Sciatic nerve (tissue), 2 donors: ENCODE data around the gene RAB10. TPM values are rescaled to one million over a fixed set of nuclear protein-coding genes. Genes with fewer than 3 reads are reported as not detected.

Experiments used
- ATAC-seq: fragments of 200-7000 bp; cut with Tn5 transposase; one replicate; pipeline ENCODE4 v1.9.1; 2020; ENCODE audit warnings: mild to moderate bottlenecking, moderate library complexity
- DNase-seq: peaks from one replicate; pipeline ENCODE4 v3.0.0-alpha.2; 2020; ENCODE audit warnings: low spot score
- intact Hi-C: fragments of 100-400 bp; cut with DNase I; formaldehyde crosslinking; loops from one replicate; pipeline ENCODE4 v1.14.2; 2022
- total RNA-seq: library from RNA; stranded (reverse); fragmentation: NEBNext Ultra II Directional; extraction: Animal tissue kit (Norgen Biotek cat#: 25700); gene quantifications from one replicate; pipeline ENCODE4 v1.2.1, GENCODE V29; 2021
- donor health status: DM: no; HTN: no; CAD: no.
- donor health status: DM: no; HTN: no; CAD: no.

Gene RAB10
- total RNA-seq, 1 donor from 2014 or later: 104 TPM

DNA sequence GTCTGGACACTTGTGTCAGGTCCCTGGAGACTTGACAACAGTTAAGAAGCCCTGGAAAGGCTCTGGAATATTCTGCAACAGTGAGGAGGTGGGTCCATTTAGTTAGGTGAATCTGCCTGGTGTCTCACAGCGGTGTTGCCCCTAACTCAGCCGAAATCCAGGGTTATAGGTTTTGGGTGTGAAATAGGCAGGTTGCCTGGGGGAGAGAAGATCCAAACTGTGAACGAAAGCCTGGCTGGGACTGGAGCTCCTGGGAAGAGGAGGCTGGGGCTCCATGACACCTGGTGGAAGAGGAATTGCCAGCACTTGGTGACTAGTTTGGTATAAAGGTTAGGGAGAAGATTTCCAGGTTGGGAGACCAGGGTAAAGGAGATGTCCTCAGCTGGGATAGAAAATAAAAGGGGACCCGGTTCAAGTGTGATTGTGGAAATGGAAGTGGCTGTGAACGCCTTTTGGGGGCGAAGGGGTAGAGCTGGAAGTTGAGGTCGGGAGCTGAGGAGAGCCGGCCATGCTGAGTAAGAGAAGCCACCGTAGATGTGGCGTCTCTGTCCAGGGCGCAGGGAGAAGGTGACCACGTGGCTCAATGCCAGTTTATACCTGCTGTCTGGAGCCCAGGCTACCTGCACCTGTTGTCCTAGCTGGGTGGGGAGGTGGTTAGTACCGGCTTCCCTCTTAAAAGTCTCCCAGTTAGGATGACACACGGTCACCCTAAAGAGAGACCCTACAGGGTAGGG is 136.0 kb downstream of the RAB10 start:
- DNase-seq: peak; percentile 47
- intact Hi-C loops: no loop called here
- ATAC-seq: no peak

DNA sequence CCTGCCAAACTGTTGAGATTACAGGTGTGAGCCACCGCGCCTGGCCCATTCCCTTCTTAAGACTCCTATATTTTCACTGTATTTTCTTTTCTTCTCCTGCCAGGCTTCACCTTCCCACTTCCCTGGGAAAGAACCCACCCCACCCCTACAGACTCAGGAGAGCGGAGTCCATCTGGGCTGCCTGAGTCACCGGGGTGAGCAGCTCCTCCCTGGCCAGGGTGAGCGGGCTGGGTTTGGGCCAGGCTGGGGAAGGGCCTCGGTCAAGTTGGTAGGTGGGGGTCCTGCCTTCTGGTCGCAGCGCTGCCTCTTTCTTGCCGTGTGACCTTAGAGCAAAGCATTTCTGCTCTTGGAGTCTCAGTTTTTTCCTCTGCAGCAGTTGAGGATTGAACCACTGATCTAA is 136.9 kb downstream of the RAB10 start:
- no peak for ATAC-seq
- intact Hi-C loops: no loop called here
- DNase-seq: peak; percentile 48

DNA sequence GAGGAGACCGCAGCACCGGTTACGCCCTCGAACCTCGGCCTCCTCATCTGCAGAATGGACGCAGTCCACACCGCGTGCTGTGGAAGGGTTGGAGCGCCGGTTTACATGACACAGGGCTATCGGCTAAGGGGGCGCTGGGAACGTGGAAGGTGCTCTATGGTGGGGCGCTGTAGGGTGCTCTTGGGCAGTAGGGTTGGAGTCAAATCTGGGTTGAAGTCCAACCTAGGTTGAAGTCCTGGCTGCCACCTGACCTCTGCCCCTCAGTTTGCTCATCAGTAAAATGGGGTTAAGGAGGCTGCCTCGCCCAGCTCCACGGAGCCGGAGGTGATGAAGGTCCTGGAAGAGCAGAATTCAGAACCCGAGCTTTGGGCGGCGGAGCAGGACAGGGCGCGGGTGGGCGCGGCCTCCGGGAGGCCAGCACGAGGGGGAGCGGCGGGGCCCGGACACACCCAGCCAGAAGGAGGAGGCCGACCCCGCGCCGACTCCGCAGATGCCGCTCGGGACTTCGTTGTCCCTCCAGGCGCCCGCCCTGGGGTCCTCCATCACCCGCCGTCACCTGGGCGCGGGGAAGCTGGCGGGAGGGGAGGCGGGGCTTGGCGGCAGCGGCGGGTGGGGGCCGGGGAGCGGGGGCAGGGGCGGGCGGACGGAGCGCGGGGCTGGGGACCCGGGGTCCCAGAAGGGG is 138.4 kb downstream of the RAB10 start:
- ATAC-seq (no peak), DNase-seq (peak; percentile 52)
- intact Hi-C loops: no loop called here

DNA sequence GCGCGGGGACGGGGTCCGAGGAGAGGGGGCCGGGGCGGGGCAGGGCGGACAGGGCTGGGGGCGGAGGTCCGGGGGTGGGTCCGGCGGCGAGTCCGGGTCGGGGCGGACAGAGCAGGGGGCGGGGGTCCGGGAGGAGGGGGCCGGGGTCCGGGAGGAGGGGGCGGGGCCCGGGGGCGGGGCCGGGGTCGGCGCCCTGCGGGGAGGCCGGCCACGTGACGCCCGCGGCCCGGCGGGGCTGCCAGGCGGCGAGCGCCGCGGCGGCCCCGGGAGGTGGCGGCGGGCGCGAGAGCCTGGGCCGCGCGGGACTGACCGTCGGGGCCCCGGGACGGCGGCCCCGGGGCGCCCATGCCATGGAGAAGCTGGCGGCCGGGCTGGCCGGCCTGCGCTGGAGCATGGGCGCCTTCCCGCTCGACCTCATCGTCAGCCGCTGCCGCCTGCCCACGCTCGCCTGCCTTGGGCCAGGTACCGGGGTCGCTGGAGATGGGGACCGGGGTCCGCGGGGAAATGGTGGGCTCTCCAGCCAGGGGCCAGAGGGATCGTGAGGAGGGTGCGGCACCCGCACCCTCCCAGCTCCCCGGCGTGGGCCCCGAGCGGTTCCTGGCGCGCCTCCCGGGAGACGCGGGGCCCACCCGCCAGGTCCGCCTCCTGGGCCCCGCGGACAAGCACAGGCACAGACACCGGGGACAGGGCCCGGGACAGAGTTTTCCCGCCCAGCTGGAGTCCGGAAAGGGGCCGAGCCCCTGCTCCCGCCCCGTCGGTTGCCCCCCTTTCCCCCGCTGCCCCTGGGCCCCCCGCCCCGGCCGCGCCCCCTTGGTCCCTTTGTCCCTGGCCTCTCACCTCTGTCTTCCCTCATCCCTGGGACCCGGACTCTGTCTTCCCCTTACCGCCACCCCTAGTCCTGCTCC is 139.2 kb downstream of the RAB10 start, which contains the start of gene GAREM2:
GAREM2 (plus strand) TSS at position 218 of the 905 bp plus-strand sequence; CDS start at position 351, 133 bp downstream.
- DNase-seq (peak; percentile 47), ATAC-seq (no peak)
- intact Hi-C loops: no loop called here

DNA sequence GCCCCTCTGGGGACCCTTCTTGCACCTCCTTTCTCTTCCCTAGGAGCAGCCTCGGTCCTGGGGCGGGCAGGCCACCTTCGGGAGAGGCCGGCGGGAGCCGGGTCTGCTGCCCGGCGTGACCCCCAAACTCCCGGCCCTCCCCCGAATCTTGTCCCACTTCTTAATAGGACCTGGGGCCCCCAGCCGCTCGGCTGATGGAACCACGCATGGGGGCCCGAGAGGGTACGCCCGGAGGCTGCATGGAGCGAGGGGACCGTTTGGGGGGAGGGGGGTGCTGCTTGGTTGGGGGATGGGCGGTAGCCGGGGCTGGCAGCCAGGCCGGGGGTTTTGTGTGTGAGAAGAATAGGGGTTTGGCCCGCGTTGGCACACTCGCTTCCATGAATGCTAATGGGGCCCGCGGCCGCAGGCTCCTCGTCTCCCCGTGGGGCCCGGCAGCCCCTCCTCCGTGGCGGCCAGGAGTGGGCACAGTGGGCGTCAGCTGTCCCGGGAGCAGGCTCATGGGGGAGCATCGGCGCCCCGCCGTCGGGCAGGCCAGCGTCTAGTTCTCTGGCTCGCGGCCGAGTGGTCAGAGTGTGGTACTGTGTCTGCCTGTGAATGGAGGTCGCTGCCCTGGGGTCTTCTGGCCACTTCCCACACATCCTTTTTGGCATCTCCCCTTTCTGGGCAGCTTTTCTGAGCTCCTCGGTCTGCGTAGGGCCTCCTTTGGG is 140.0 kb downstream of the RAB10 start:
- ATAC-seq: no peak
- peak; percentile 50 for DNase-seq
- intact Hi-C loops: no loop called here

DNA sequence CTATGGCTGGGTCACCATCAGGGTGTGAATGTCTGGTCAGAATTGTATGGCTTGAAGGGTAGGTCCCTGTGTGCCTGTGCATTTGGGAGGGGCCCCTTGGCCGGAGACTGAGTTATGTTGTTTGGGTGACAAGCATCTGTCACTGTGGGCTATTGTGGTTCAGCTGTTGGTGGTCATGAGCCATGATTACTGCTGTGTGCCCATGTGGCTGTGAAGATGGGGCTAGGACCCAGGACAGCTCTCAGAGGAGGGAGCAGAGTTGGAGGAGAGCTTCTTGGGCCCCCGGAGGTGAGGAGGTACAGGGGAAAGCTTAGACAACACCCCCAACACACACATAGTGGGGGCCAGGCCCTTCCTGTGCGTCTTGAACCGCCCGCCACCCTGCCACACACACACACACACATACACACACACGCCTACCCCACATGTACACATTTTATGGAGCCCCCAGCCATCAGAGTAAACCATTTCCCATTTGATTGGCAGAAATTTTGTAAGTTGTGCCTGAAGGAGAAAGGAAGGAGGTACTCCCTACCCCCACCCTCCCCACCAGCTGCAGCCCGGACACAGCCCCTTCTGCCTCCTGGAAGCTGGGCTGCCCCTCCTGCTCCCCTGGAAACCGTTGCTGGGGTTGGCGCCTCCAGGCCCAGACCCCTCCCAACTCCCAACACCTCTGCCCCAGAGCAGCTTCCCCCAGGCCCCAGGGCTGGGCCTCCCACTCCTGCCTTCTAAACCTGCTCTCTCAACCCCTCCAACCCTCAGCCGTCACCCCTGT is 141.0 kb downstream of the RAB10 start:
- intact Hi-C loops: no loop called here
- ATAC-seq: no peak
- peak; percentile 49 for DNase-seq

DNA sequence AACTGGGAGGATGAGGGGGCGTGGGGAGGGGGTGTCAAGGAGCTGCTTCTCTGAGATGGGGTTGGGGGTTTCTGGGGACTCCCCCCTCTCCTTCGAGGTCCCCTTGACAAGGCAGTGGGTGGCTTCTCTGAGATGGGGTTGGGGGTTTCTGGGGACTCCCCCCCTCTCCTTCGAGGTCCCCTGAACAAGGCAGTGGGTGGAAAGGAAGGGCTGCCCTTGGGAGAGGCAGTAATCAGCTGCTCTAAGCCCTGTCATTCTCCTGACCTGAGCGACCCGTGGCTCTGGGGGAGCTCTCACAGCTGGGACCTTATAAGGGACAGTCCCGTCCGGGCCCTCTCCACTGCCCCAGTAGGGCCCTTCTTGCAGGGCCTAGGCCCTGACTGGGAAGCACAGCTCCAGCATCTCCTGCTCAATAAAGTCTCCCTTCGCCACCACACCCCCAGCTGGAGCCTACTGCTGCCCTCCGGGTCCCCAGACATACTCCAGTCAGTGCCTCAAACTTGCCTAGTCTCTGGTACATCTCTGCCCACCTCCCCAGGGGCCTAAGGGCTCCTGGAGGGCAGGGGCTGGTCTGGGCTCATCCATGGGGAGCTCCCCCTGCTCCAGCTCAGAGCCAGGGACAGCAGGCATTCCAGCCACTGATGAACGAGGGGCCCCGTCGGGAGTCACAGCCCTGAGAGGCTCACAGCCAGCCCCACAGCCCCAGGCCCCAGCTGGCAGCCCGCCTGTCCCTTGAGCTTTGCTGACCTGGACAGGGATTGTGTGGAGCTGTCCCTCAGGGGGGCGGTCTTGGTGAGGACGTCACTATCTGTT is 141.8 kb downstream of the RAB10 start:
- intact Hi-C loops: no loop called here
- no peak for ATAC-seq
- peak; percentile 39 for DNase-seq

DNA sequence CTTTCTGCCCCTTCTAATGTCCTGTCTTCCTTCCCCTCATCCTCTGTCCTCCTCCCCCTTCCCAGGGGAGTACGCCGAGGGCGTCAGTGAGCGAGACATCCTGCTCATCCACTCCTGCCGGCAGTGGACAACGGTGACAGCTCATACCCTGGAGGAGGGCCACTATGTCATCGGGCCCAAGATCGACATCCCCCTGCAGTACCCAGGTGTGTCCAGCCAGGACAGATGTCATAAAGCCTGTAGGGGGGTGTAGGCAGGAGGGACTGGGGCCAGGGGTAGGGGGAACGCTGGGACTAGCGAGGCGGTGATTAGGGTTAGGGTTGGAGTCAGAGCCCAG is 142.4 kb downstream of the RAB10 start:
- no peak for ATAC-seq
- intact Hi-C loops: no loop called here

DNA sequence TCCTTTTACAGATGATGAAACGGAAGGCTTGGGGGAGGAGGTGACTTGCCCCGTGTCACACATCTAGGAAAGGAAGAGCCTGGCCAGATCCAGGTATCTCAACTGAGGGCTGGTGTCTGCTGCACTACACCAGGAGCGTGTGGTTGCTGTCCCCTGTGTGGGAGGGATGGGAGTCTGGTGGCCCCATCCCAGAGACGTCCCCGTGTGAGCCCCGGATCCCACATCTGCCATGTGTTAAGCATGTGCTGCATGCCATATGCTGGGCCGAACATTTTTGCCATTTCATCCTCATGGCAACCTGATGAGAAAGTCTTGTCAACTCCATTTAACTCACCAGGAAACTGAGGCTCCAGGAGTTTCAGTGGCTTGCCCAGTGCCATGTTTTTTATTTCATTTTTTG is 143.2 kb downstream of the RAB10 start:
- DNase-seq: no peak

More for the DNA sequence above, 142.4 kb downstream of the RAB10 start:
- no peak for DNase-seq

DNA sequence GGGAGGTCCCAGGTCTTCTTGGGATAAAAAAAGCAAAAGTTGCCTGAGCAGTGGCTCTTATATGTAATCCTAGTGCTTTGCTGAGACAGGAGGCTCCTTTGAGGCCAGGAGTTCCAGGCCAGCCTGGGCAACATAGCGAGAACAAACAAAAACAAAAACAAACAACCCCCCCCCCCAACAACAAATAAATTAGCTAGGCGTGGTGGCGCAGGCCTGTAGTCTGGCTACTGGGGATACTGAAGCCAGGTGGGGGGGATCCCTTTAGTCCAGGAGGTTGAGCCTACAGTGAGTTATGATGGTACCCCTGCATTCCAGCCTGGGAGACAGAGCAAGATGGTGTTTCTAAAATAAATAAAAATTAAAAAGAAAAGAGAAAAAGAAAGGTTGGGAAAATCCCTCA is 144.4 kb downstream of the RAB10 start:
- ATAC-seq: no peak
- DNase-seq: no peak
- intact Hi-C loops: no loop called here

More for the DNA sequence above, 143.2 kb downstream of the RAB10 start:
- intact Hi-C loops: no loop called here
- no peak for ATAC-seq

DNA sequence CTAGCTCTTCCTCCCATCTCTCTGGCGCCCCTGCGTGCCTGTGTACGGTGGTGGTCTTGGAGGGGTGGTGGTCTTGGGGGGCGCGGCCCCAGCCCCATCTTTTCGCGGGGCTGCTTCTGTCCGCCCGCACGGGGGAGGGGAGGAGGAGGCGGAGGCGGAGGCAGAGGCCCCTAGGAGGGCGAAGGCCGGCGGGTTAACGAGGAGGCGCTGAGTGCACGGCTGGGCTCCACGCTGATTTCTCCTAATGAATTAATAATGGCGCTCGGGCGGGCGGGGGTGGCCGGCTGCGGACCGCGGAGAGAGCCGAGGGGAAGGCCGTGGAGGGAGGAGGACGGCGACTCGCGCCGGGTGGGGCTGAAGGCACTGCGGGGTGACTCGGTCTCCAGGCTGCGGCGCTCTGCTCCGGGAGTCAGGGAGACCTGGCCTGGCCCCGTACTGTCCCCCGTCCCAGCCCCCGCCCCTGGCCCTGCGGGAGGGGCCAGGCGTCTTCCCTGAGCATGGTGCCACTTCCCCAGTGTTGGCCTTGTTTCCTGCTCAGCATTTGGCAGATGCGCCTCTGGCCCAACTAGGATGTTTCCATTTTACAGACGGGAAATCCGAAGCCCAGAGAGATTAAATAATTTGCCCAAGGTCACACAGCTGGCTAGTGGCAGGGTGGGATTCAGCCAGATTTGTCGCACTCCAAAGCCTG is 145.0 kb downstream of the RAB10 start:
- peak; percentile 58 for ATAC-seq
- intact Hi-C loops: no loop called here
- no peak for DNase-seq

DNA sequence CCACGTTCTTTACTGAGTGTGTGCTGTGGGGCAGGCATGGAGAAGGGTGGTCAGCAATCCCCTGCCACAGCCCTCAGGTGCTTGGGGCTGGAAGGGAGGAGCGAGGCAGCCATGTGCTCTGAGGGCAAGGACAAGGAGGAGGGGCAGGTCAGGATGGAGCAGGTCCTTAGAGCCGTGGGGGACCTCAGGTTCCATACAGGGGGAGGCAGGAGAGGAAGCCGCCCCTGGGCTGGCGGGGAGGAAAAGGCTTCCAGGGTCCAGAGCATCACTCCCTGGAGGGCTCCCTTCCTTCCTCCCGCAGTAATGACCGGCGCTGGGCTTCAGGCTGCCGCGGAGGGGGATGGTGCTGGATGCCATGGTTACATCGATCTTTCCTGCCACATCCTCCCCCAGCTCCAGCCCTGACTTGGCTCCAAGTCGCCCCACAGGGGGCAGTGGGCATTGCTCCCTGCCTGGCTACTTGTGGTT is 145.6 kb downstream of the RAB10 start:
- ATAC-seq (no peak), DNase-seq (no peak)
- intact Hi-C loops: no loop called here

DNA sequence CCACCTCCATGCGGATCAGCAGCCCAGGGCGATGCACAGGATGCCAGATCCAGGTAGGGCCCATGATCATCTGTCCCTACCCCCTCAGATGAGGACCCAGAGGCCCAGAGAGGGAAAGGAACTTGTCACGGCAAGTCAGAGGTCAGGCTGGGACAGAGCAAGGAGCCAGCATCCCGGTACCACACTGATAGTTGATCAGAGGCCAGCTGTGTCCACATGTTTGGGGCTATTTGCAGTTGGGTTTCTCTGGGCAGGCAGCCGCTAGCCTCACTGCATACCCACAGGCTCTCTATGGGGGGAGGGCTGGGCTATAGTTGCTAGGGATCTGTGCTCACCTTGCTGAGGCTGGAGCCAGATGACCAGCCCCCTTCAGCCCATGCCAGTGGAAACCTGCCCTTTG is 148.6 kb downstream of the RAB10 start:
- DNase-seq: no peak
- intact Hi-C loops: no loop called here
- no peak for ATAC-seq

DNA sequence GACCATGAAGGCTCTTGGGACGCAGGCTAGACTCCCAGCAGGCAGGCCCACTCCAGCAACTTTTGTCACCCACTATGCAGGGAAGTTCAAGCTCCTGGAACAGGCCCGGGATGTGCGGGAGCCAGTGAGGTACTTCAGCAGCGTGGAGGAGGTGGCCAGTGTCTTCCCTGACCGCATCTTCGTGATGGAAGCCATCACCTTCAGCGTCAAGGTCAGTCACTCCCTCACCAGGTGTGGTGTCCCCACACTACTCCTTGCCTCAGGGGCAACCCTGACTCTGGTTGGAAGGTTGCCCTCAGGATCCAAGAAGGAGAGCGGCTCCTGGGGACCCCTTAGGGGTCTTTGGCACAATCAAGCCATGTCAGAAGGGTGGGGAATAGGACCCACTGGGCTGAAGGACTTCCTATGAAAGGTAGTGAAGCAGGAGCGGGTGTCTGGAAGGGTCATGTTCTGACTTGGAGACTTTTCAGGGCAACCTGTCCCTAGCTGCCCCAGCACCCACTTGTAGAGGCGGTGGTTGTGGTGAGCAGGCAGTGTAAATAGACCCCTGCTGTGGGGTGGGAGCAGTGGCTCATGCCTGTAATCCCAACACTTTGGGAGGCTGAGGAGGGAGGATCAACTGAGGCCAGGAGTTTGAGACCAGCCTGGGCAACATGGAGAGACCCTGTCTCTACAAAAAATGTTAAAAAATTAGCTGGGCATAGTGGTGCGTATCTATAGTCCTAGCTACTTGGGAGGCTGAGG is 149.2 kb downstream of the RAB10 start:
- ATAC-seq: no peak
- DNase-seq: no peak
- intact Hi-C loops: no loop called here

DNA sequence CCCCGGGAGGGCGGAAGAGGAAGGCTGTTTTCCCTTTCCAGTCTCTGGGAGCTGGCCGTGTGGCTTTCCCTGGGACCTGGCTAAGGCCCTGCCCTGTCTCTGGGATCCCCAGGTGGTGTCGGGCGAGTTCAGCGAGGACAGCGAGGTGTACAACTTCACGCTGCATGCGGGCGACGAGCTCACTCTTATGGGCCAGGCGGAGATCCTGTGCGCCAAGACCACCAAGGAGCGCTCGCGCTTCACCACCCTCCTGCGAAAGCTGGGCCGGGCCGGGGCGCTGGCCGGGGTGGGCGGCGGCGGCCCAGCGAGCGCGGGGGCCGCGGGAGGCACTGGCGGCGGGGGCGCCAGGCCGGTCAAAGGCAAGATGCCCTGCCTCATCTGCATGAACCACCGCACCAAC is 150.2 kb downstream of the RAB10 start:
- no peak for DNase-seq
- intact Hi-C loops: no loop called here
- ATAC-seq: no peak

DNA sequence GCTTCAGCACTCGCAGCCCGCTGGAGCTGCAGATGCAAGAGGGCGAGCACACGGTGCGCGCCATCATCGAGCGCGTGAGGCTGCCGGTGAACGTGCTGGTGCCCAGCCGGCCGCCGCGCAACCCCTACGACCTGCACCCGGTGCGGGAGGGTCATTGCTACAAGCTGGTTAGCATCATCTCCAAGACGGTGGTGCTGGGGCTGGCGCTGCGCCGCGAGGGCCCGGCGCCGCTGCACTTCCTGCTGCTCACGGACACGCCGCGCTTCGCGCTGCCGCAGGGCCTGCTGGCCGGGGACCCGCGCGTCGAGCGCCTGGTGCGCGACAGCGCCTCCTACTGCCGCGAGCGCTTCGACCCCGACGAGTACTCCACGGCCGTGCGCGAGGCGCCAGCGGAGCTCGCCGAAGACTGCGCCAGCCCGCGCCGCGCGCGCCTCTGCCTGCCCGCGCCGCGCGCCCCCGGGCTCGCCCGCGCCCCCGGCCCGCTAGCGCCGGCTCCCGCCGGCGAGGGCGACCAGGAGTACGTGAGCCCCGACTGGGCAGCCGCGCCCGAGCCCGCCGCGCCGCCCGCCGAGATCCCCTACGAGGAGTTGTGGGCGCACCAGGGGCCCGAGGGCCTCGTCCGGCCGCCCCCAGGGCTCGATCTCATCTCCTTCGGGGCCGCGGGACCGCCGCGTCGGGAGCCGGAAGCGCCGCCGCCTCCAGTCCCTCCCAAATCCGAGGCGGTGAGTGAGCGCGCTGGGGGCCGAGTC is 150.8 kb downstream of the RAB10 start:
- ATAC-seq (peak; percentile 86), DNase-seq (peak; percentile 93)
- intact Hi-C loops: no loop called here
